ENCODE results near the gene OMP. TPM values are rescaled to one million over a fixed set of nuclear protein-coding genes. Genes with fewer than 3 reads are reported as not detected.

The OMP gene
- total RNA-seq, 2 experiments from 2014 or later, result not detected

GRCh38 chr11:77082838-77083565, 19.6 kb upstream of the OMP start:
- ChIA-PET POLR2A (interaction anchor here (1.2 kb wide), 1 partner anchor 10 kb away, joined by 4 read pairs; no protein-coding TSS in a partner anchor), CTCF (interaction anchor here (1.7 to 2.6 kb wide), 2 partner anchors 9 to 35 kb away, joined by 6 to 12 read pairs; no protein-coding TSS in a partner anchor)

- ChIA-PET POLR2A (no interaction called here), CTCF (interaction anchor here (1.7 to 2.6 kb wide), 2 partner anchors 8 to 36 kb away, joined by 6 to 12 read pairs; no protein-coding TSS in a partner anchor)
These were observed 18.9 kb upstream of the OMP start for GRCh38 chr11:77083566-77084245.

GRCh38 chr11:77084581-77085191, 18.0 kb upstream of the OMP start:
- ChIA-PET POLR2A (no interaction called here), CTCF (interaction anchor here (1.7 kb wide), 1 partner anchor 37 kb away, joined by 6 read pairs; no protein-coding TSS in a partner anchor)

DNA sequence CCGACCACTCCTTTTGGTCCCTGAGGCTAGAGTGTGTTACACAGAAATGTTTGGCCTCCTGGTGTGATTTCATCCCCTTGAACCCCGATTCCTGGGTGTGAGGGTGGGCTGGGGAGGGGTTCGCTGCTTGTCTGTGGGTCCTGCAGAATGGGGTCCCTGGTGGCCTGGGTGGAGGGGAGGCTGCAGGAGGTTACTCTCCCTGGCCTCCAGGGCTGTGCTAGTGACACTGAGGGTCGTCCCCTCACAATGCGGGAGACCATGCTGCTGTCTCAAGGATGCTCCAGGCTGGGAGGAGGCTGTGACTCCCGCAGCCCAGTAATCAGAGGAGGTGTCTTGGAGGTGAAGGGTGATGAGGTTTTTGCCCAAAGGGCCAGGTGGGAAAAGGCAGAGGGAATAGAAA, 17.0 kb upstream of the OMP start:
- CTCF ChIA-PET, result no interaction called here

GRCh38 chr11:77086521-77087472, 15.8 kb upstream of the OMP start:
- CTCF ChIA-PET, result no interaction called here
- POLR2A ChIA-PET, result no interaction called here

More for the DNA sequence above, 17.0 kb upstream of the OMP start:
- POLR2A ChIA-PET, result no interaction called here

DNA sequence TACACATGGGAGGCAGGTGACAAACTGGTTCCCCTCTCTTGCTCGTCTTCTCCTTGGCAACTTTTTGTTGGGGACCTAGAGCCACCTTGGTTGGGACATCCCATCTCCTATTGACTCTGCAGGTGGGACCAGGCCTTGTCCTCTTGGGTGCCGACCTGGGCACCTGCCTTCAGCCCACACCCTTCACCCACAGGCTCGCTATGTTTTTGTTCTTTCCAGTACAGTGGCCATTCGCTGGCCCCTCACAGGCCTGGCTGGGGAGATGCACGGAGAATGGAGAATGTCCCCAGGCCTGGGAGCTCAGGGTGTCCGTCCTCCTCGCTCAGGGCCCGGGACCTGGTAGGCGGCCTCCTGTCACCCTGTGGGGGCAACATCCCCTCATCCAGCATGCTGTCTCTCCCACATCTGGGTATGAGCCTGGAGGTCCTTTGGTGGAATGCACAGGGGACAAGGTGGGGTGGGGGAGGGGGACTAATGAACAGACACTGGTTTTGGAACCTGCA, 14.9 kb upstream of the OMP start:
- CTCF ChIA-PET, result interaction anchor here (1.2 to 2.0 kb wide), 2 partner anchors 30 to 40 kb away, joined by 3 to 7 read pairs; no protein-coding TSS in a partner anchor
- POLR2A ChIA-PET, result no interaction called here

DNA sequence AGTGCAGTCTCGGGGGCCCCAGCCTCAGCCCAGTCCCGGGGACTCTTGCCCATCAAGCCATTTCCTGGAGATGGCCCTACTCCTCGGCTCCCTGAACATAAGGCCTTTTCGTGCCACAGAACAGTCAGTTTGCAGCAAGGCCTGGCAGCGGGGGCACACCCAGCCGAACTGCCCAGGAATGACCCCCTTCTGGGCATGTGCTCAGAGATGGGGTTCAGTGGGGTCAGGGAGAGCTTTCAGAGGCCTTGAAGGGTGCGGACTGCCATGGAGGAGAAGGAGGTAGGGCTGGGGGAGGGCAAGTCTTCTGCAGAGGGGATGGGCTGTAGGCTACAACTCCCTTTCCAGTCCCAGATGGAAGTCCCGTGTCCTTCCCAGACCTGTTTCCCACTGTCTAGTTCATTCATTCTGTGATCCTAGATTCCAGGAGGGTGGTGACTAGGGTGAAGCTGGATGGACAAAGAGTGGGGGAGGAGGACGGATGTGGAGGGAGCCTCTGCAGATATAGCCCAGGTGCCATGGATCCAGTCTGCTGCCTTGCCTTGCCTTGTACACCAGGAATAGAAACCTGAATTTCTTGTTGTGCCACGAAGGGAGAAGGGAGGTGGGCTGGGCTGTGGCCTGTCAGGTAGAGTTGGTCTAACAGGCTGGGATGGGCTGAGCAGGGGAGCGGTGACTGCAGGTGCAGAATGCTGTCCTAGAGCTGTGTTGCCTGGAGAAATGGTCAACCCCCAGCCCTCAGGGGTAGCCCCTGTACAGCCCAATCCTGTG, 14.2 kb upstream of the OMP start:
- CTCF ChIA-PET, result interaction anchor here (1.2 to 2.0 kb wide), 2 partner anchors 30 to 41 kb away, joined by 3 to 7 read pairs; no protein-coding TSS in a partner anchor
- POLR2A ChIA-PET, result no interaction called here

- ChIA-PET POLR2A (no interaction called here), CTCF (interaction anchor here (1.2 to 2.0 kb wide), 2 partner anchors 31 to 41 kb away, joined by 3 to 7 read pairs; no protein-coding TSS in a partner anchor)
These were observed 13.6 kb upstream of the OMP start for GRCh38 chr11:77089004-77089545.

DNA sequence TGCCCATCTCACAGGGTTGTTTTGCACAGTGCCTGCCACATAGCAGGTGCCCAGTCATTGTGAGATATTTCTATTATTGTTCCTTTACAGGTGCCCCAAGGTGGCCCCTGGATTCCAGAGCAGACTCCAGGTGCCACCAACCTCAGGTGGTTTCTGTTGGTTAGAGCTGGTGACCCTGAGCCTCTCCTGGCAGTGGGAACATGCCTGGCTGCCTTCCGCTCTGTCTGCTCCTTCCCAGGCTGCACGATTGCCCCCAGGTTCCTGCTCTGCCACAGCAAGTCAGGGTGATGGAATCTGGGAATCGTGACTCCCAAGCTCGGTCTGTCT, 12.6 kb upstream of the OMP start:
- CTCF ChIA-PET, result interaction anchor here (1.6 to 3.5 kb wide), 4 partner anchors 11 to 171 kb away, joined by 8 to 34 read pairs (median 12); no protein-coding TSS in a partner anchor
- POLR2A ChIA-PET, result no interaction called here

- ChIA-PET POLR2A (no interaction called here), CTCF (interaction anchor here (1.3 to 3.5 kb wide), 11 partner anchors 8 to 362 kb away, joined by 3 to 34 read pairs (median 8); no protein-coding TSS in a partner anchor)
These were observed 12.1 kb upstream of the OMP start for GRCh38 chr11:77090373-77091111.

GRCh38 chr11:77091146-77091940, 11.3 kb upstream of the OMP start:
- ChIA-PET POLR2A (no interaction called here), CTCF (interaction anchor here (0.6 to 3.5 kb wide), 18 partner anchors 9 to 484 kb away, joined by 3 to 34 read pairs (median 3); no protein-coding TSS in a partner anchor)

GRCh38 chr11:77092382-77092781, 10.3 kb upstream of the OMP start:
- POLR2A ChIA-PET, result no interaction called here

DNA sequence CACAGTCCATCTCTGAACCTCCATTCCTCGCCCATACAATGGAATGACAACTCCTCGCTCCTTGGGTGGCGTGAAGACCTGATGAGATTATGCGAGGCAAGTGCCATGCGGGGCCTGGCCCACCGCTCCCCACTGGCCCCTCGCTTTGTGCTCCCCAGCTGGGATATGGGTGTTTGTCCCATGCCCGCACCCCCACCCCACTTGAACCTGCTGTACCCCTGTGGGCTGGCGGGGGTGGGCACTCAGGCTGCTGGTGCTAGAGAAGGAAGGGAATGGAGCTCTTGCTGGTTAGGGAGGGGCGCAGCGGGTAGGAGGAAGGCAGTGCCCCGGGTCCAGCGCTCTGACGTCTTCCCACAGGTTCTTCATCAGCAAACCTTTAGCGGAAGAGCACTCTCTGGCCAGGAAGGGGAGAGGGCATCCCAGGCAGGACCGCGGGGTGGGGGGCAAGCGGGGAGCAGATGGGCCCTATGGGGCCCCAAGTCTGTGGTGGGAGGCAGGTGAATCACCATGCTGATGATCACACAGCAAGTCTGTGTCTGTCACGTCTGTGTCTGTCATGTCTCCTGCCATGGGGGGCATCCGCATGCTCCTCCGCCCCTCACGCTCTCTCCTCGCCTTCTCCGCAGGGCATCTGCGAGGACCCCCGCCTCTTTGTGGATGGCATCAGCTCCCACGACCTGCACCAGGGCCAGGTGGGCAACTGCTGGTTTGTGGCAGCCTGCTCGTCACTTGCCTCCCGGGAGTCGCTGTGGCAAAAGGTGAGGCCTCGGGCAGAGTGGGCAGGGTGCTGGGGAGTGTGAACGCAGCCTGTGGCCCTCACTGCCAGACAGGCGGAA, 9.4 kb upstream of the OMP start:
- ChIA-PET CTCF (interaction anchor here (0.9 to 3.5 kb wide), 3 partner anchors 45 to 173 kb away, joined by 3 to 34 read pairs (median 3); no protein-coding TSS in a partner anchor), POLR2A (no interaction called here)

More at GRCh38 chr11:77092382-77092781, 10.3 kb upstream of the OMP start:
- CTCF ChIA-PET, result interaction anchor here (1.0 to 3.5 kb wide), 9 partner anchors 10 to 64 kb away, joined by 3 to 34 read pairs (median 8); no protein-coding TSS in a partner anchor

DNA sequence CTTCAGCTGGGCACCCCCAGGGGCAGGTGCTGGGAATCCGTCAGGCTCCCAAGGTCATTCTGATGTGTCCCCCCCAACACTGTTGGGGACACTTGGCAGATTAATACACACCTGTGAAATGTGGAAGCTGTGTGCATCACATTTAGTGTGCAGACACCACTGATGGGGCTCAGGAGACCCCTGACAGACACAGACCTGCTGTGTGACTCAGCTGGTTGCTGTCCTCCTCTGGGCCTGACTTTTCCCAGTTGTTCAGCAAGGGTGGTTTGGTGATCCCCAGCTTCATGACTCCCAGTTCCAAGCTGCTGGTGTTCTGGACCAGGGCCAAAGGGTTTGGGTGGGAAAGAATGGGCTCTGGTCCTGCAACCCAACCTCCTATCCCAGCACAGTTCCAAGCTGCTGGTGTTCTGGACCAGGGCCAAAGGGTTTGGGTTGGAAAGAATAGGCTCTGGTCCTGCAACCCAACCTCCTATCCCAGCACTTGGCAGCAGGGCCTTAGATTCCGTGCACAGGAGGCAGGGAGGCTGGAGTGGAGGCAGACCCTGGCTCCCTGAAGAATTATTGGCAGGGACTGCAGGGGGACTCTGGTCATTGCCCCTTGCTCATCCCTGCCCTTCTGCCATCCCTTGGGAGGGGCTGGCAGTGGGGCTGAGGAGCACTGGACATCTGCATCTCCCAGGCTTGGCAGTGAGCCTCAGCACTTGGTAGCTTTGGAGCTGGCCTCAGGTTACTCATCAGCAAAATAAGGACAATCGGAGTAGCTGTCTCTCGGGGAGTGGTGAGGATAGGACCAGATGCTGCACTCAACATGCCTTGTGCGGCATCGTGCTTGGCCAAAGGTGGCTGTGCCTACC, 8.4 kb upstream of the OMP start:
- CTCF ChIA-PET, result interaction anchor here (0.9 to 1.4 kb wide), 2 partner anchors 47 to 174 kb away, joined by 3 to 4 read pairs; no protein-coding TSS in a partner anchor
- POLR2A ChIA-PET, result no interaction called here
